Ishikawa (cell line): ENCODE data around the gene IZUMO3.

Experiments used
- CREB1 ChIP-seq: IDR thresholded peaks from 2 replicates; pipeline ENCODE4 v1.6.1; 2012; ENCODE audit warnings: low read depth
- EGR1 ChIP-seq: IDR thresholded peaks from 2 replicates; pipeline ENCODE4 v1.6.1; 2012
- EP300 ChIP-seq: IDR thresholded peaks from 2 replicates; pipeline ENCODE4 v1.6.1; 2012; ENCODE audit warnings: borderline replicate concordance
- MAX ChIP-seq: IDR thresholded peaks from 2 replicates; pipeline ENCODE4 v1.6.1; 2012
- NFIC ChIP-seq: IDR thresholded peaks from 2 replicates; pipeline ENCODE4 v1.6.1; 2012
- RAD21 ChIP-seq: IDR thresholded peaks from 2 replicates; pipeline ENCODE4 v1.6.1; 2012; ENCODE audit warnings: low read depth
- TCF12 ChIP-seq: IDR thresholded peaks from 2 replicates; pipeline ENCODE4 v1.6.1; 2012; ENCODE audit warnings: low read depth
- TEAD4 ChIP-seq: IDR thresholded peaks from 2 replicates; pipeline ENCODE4 v1.6.1; 2012
- USF1 ChIP-seq: IDR thresholded peaks from 2 replicates; pipeline ENCODE4 v1.6.1; 2012
- YY1 ChIP-seq: IDR thresholded peaks from 2 replicates; pipeline ENCODE4 v1.6.1; 2012; ENCODE audit warnings: low read depth
- ZBTB7A ChIP-seq: IDR thresholded peaks from 2 replicates; pipeline ENCODE4 v1.6.1; 2012; ENCODE audit warnings: low read depth
- TF ChIP-seq, protein P1 (sequence below): IDR thresholded peaks from 2 replicates; pipeline ENCODE4 v1.6.1; 2012; ENCODE audit warnings: low read depth, mild to moderate bottlenecking

Gene IZUMO3

DNA sequence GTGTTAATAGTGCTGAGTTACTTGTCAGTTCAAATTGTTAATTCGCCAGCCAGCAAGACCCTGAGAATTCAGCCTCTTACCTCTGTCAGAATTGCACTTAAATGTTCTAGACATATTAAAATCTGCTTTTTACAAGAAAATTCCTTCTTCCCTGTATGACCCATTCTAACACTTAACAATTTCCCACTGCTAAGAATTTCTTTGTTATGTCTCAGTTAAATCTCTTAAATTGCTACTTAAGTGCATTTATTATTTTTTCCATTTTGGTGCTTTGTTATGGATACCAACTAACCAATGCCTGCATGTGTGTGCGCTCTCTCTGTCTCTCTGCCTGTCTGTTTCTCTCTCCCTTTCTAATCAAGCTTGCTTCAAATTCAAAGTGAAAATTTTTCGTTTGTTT, 44.9 kb downstream of the IZUMO3 start:
- TF ChIP-seq MAX (no peak), NFIC (no peak), TCF12 (no peak), CREB1 (no peak)
- TF ChIP-seq, protein P1, sequence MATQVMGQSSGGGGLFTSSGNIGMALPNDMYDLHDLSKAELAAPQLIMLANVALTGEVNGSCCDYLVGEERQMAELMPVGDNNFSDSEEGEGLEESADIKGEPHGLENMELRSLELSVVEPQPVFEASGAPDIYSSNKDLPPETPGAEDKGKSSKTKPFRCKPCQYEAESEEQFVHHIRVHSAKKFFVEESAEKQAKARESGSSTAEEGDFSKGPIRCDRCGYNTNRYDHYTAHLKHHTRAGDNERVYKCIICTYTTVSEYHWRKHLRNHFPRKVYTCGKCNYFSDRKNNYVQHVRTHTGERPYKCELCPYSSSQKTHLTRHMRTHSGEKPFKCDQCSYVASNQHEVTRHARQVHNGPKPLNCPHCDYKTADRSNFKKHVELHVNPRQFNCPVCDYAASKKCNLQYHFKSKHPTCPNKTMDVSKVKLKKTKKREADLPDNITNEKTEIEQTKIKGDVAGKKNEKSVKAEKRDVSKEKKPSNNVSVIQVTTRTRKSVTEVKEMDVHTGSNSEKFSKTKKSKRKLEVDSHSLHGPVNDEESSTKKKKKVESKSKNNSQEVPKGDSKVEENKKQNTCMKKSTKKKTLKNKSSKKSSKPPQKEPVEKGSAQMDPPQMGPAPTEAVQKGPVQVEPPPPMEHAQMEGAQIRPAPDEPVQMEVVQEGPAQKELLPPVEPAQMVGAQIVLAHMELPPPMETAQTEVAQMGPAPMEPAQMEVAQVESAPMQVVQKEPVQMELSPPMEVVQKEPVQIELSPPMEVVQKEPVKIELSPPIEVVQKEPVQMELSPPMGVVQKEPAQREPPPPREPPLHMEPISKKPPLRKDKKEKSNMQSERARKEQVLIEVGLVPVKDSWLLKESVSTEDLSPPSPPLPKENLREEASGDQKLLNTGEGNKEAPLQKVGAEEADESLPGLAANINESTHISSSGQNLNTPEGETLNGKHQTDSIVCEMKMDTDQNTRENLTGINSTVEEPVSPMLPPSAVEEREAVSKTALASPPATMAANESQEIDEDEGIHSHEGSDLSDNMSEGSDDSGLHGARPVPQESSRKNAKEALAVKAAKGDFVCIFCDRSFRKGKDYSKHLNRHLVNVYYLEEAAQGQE: no peak

DNA sequence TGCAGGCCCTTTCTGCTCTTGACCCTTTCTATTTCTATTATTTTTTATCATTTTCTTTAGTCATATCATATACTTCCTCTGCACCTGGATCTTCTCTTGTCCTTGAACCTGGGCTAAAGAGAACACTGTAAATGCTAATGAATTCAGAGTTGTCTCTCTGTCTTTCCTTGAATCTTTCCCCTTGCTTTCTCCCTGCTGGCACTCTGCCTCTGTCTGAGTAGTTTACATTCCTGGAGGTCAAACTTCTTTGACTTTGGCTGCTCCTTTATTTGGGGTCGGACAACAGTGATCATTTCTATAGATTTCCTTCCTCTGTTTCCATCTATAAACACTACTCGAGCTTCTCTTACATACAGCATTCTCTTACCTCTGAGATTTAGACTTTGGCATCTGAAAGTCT, 47.1 kb downstream of the IZUMO3 start:
- no peak for TF ChIP-seq EGR1
- no peak for TF ChIP-seq NFIC
- no peak for TF ChIP-seq YY1
- no peak for TF ChIP-seq TCF12
- no peak for TF ChIP-seq TEAD4
- TF ChIP-seq RAD21: no peak

DNA sequence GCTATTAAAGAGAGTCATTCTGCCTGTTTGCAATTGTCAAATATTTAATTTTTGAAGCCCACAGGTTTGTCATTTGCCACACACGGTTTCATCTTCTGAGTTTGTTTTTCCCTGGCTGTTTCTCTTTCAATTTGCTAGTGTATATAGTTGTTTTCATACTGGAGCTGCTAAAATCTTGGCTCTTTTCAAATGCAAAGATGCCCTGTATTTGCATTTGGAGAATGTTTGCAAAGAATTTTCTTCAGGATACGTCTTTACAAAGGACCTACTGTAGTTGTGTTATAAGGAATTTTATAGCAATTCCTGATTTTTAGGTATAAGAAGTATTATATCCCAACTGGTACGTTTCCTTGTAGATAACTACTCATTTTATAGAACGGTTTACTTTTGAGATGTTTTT, 48.0 kb downstream of the IZUMO3 start:
- TF ChIP-seq, protein P1: no peak
- TF ChIP-seq NFIC (no peak), ZBTB7A (no peak), CREB1 (no peak), RAD21 (no peak), EP300 (no peak), USF1 (no peak)
